ENCODE measurements around the gene CROCC. TPM values are rescaled to one million over a fixed set of nuclear protein-coding genes. Genes with fewer than 3 reads are reported as not detected.

CROCC gene
- total RNA-seq, 1 donor from 2014 or later: 31.9 TPM

DNA sequence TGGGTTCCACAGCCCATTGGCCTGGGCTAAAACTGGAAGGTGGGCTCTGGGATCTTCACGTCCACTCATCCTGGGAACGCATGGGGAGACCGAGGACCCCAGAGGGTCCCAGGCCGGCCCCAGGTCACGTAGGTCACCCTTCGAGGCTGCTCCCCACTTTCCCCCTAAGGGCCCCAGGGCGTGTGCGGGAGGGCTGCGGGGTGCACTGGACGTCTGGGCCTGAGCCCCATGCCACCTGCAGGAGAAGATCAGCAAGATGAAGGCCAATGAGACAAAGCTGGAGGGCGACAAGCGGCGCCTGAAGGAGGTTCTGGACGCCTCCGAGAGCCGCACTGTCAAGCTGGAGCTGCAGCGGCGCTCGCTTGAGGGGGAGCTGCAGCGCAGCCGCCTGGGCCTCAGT is 46.2 kb downstream of the CROCC start:
- Histone ChIP-seq H3K9me3 (no peaks in the 10 kb centered on the region), H3K4me3 (no peak overlapping the region), H3K36me3 (peaks cover 0 to 10% of the 10 kb centered on the region in 2 donors), H3K4me1 (peaks cover 27% of the 10 kb centered on the region), H3K27me3 (no peaks in the 10 kb centered on the region), H3K27ac (no peak overlapping the region)
- TF ChIP-seq POLR2AphosphoS5 (IDR thresholded peaks at IDR 0.05; ENCODE audit: insufficient read depth in 1 of 2, low read depth in 1 of 2) (no peak), CTCF (IDR thresholded peaks at IDR 0.05) (no peak), POLR2A (IDR thresholded peaks at IDR 0.05) (no peak)
- no peak for DNase-seq (ENCODE audit: extremely low spot score in 2 of 2)
- intact Hi-C loops (cut with DNase I): no loop called here

- Histone ChIP-seq H3K27ac (no peak overlapping the region), H3K27me3 (no peaks in the 10 kb centered on the region), H3K9me3 (no peaks in the 10 kb centered on the region), H3K4me1 (peaks cover 27% of the 10 kb centered on the region), H3K4me3 (no peak overlapping the region), H3K36me3 (peaks cover 0 to 10% of the 10 kb centered on the region in 2 donors)
- DNase-seq (ENCODE audit: extremely low spot score in 2 of 2): no peak
- intact Hi-C loops (cut with DNase I): no loop called here
- TF ChIP-seq POLR2AphosphoS5 (IDR thresholded peaks at IDR 0.05; ENCODE audit: insufficient read depth in 1 of 2, low read depth in 1 of 2): no peak
- TF ChIP-seq CTCF (IDR thresholded peaks at IDR 0.05): no peak
- no peak for TF ChIP-seq POLR2A (IDR thresholded peaks at IDR 0.05)
Observed at GRCh38 chr1:16968372-16968771, 46.6 kb downstream of the CROCC start.

GRCh38 chr1:16969057-16969611 is 47.4 kb downstream of the CROCC start:
- H3K27ac ChIP-seq: no peak overlapping the region
- DNase-seq (ENCODE audit: extremely low spot score in 2 of 2): no peak
- no peaks in the 10 kb centered on the region for H3K27me3 ChIP-seq
- TF ChIP-seq POLR2A (IDR thresholded peaks at IDR 0.05) (no peak), CTCF (IDR thresholded peaks at IDR 0.05) (no peak), POLR2AphosphoS5 (IDR thresholded peaks at IDR 0.05; ENCODE audit: insufficient read depth in 1 of 2, low read depth in 1 of 2) (no peak)
- no peaks in the 10 kb centered on the region for H3K9me3 ChIP-seq
- H3K4me3 ChIP-seq: no peak overlapping the region
- H3K36me3 ChIP-seq: peaks cover 0 to 10% of the 10 kb centered on the region in 2 donors
- peaks cover 27% of the 10 kb centered on the region for H3K4me1 ChIP-seq
- intact Hi-C loops (cut with DNase I): no loop called here

DNA sequence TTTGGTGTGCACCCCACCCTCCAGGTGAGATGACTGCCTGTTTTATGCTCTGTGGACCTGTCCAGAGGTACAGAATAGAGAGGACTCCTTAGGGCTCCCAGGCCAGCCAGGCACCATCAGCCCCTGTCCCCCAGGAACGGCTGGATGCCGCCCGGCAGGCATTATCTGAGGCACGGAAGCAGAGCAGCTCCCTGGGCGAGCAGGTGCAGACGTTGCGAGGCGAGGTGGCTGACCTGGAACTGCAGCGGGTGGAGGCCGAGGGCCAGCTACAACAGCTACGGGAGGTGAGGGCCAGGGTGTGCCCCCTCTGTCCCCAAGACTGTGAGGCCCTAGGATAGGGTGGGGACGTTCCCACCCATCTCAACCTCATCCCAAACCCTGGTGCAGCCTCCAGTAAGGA is 47.9 kb downstream of the CROCC start:
- TF ChIP-seq POLR2A (IDR thresholded peaks at IDR 0.05) (no peak), POLR2AphosphoS5 (IDR thresholded peaks at IDR 0.05; ENCODE audit: insufficient read depth in 1 of 2, low read depth in 1 of 2) (no peak), CTCF (IDR thresholded peaks at IDR 0.05) (no peak)
- H3K4me1 ChIP-seq: peaks cover 27% of the 10 kb centered on the region
- no peak for DNase-seq (ENCODE audit: extremely low spot score in 2 of 2)
- no peak overlapping the region for H3K27ac ChIP-seq
- H3K36me3 ChIP-seq: peaks cover 0 to 10% of the 10 kb centered on the region in 2 donors
- H3K4me3 ChIP-seq: no peak overlapping the region
- no peaks in the 10 kb centered on the region for H3K9me3 ChIP-seq
- no peaks in the 10 kb centered on the region for H3K27me3 ChIP-seq
- intact Hi-C loops (cut with DNase I): no loop called here

GRCh38 chr1:16970132-16970910 is 48.6 kb downstream of the CROCC start:
- Histone ChIP-seq H3K4me3 (no peak overlapping the region), H3K27me3 (no peaks in the 10 kb centered on the region), H3K9me3 (no peaks in the 10 kb centered on the region), H3K27ac (no peak overlapping the region), H3K36me3 (peaks cover 0 to 10% of the 10 kb centered on the region in 2 donors), H3K4me1 (peaks cover 27% of the 10 kb centered on the region)
- intact Hi-C loops (cut with DNase I): no loop called here
- no peak for DNase-seq (ENCODE audit: extremely low spot score in 2 of 2)
- TF ChIP-seq CTCF (IDR thresholded peaks at IDR 0.05): no peak
- TF ChIP-seq POLR2AphosphoS5 (IDR thresholded peaks at IDR 0.05; ENCODE audit: insufficient read depth in 1 of 2, low read depth in 1 of 2): no peak
- TF ChIP-seq POLR2A (IDR thresholded peaks at IDR 0.05): no peak
